HepG2 (cell line): Measurements from ENCODE around the gene RASL12. TPM values are rescaled to one million over a fixed set of nuclear protein-coding genes. Genes with fewer than 3 reads are reported as not detected.

Experiments
- BRCA1 ChIP-seq: sonication (generic); formaldehyde crosslinking; IDR thresholded peaks from 2 replicates; pipeline ENCODE4 v1.4.0; 2020; ENCODE audit warnings: missing genetic modification reagents
- CHD4 ChIP-seq: fragments of 200-600 bp; sonication (generic); IDR thresholded peaks from 2 replicates; pipeline ENCODE4 v1.7.0; 2017; ENCODE audit warnings: mild to moderate bottlenecking, low read length, borderline replicate concordance
- CSRNP2 ChIP-seq: sonication (generic); formaldehyde crosslinking; conservative IDR thresholded peaks from 2 replicates; pipeline ENCODE4 v1.8.0; 2022; ENCODE audit warnings: low read depth, missing genetic modification reagents
- HMGXB3 ChIP-seq: sonication (generic); formaldehyde crosslinking; IDR thresholded peaks from 2 replicates; pipeline ENCODE4 v1.4.0; 2020; ENCODE audit warnings: missing genetic modification reagents, borderline replicate concordance
- HOXA3 ChIP-seq: sonication (generic); formaldehyde crosslinking; IDR thresholded peaks from 2 replicates; pipeline ENCODE4 v1.5.0; 2020; ENCODE audit warnings: missing genetic modification reagents
- ISX ChIP-seq: sonication (generic); formaldehyde crosslinking; conservative IDR thresholded peaks from 2 replicates; pipeline ENCODE4 v1.5.0; 2020; ENCODE audit warnings: missing genetic modification reagents
- KLF12 ChIP-seq: sonication (generic); formaldehyde crosslinking; IDR thresholded peaks from 2 replicates; pipeline ENCODE4 v1.4.0; 2020; ENCODE audit warnings: missing genetic modification reagents, borderline replicate concordance
- PHF20 ChIP-seq: sonication (generic); formaldehyde crosslinking; IDR thresholded peaks from 2 replicates; pipeline ENCODE4 v1.5.0; 2020; ENCODE audit warnings: mild to moderate bottlenecking, missing genetic modification reagents
- PLSCR1 ChIP-seq: sonication (generic); formaldehyde crosslinking; IDR thresholded peaks from 2 replicates; pipeline ENCODE4 v1.5.0; 2020; ENCODE audit warnings: missing genetic modification reagents, mild to moderate bottlenecking, borderline replicate concordance
- RAD21 ChIP-seq: fragments of 450-650 bp; formaldehyde crosslinking; IDR thresholded peaks from 2 replicates; pipeline ENCODE4 v1.5.0; 2020; ENCODE audit warnings: mild to moderate bottlenecking
- RBM22 ChIP-seq: fragments of 200-400 bp; formaldehyde crosslinking; optimal IDR thresholded peaks from 2 replicates; pipeline ENCODE3; 2017; ENCODE audit warnings: mild to moderate bottlenecking, low read length, moderate library complexity
- RFX5 ChIP-seq: IDR thresholded peaks from 2 replicates; pipeline ENCODE4 v1.6.1; 2011; ENCODE audit warnings: low read depth, low read length, improper control_type of control experiment
- TBL1XR1 ChIP-seq: fragments of 150-350 bp; IDR thresholded peaks from 2 replicates; pipeline ENCODE4 v1.6.1; 2014; ENCODE audit warnings: borderline replicate concordance, low read length; ENCODE audit not compliant: partially characterized antibody
- TP53 ChIP-seq: sonication (generic); formaldehyde crosslinking; conservative IDR thresholded peaks from 2 replicates; pipeline ENCODE4 v1.4.0; 2020; ENCODE audit warnings: missing genetic modification reagents
- ZC3H13 ChIP-seq: sonication (generic); formaldehyde crosslinking; IDR thresholded peaks from 2 replicates; pipeline ENCODE4 v1.8.1; 2023; ENCODE audit warnings: mild to moderate bottlenecking, missing genetic modification reagents, moderate library complexity
- ZFP37 ChIP-seq: sonication (generic); formaldehyde crosslinking; IDR thresholded peaks from 2 replicates; pipeline ENCODE4 v1.4.0; 2020; ENCODE audit warnings: missing genetic modification reagents, borderline replicate concordance
- ZNF10 ChIP-seq: sonication (generic); formaldehyde crosslinking; IDR thresholded peaks from 2 replicates; pipeline ENCODE4 v1.4.0; 2020; ENCODE audit warnings: mild to moderate bottlenecking, low read depth, missing genetic modification reagents, borderline replicate concordance
- ZNF143 ChIP-seq: sonication (generic); formaldehyde crosslinking; IDR thresholded peaks from 2 replicates; pipeline ENCODE4 v1.4.0; 2020; ENCODE audit warnings: missing genetic modification reagents
- ZNF335 ChIP-seq: sonication (generic); formaldehyde crosslinking; IDR thresholded peaks from 2 replicates; pipeline ENCODE4 v1.4.0; 2020; ENCODE audit warnings: missing genetic modification reagents
- ZNF552 ChIP-seq: sonication (generic); formaldehyde crosslinking; IDR thresholded peaks from 2 replicates; pipeline ENCODE4 v1.9.0; 2022; ENCODE audit warnings: missing genetic modification reagents, mild to moderate bottlenecking, borderline replicate concordance
- ZNF800 ChIP-seq: sonication (generic); formaldehyde crosslinking; IDR thresholded peaks from 2 replicates; pipeline ENCODE4 v1.4.0; 2020; ENCODE audit warnings: missing genetic modification reagents
- polyA plus RNA-seq, 8 experiments: library from polyadenylated mRNA; depleted of rRNA in 3 of 8; stranded (reverse) in 7 of 8; unstranded in 1 of 8; fragments of >200 nt; fragmentation: Illumina TruSeq in 4 of 8; extraction: Trizol in 4 of 8; gene quantifications; 2 replicates each; pipeline versions ENCODE4 v1.2.1 to v1.2.3, GENCODE V29; 2011 to 2016; ENCODE audit warnings: low read depth in 4 of 8, missing spikeins in 1 of 8, mixed read lengths in 1 of 8; ENCODE audit not compliant: insufficient read depth in 1 of 8
- total RNA-seq, 5 experiments: library from RNA; depleted of rRNA; stranded (reverse); fragments of >200 nt; fragmentation: Illumina TruSeq; extraction: Trizol; gene quantifications; 2 replicates each; pipeline ENCODE4 v1.2.3, GENCODE V29; 2016; ENCODE audit warnings: low read depth in 1 of 5

RASL12 gene
- total and polyA plus RNA-seq, 2 of the 13 experiments (the other 11 are each of a cell fraction or from before 2014, with no cell fraction given) = 0.16 to 0.55 TPM

GRCh38 chr15:65028921-65029735 lies 38.7 kb downstream of the RASL12 start, which contains the start of gene MTFMT (continued):
- TF ChIP-seq HOXA3 (CRISPR knock-in tag) = no peak; the same call in 1 of the 2 replicates
- no peak for TF ChIP-seq RBM22
- no peak for TF ChIP-seq TP53 (CRISPR knock-in tag)
- 0 out of 2 replicates have a peak, but pooled peaks have one; percentile 48 for TF ChIP-seq KLF12 (CRISPR knock-in tag)
- no peak for TF ChIP-seq ZC3H13 (CRISPR knock-in tag)
- TF ChIP-seq RFX5 = no peak
- no peak for TF ChIP-seq ZNF10 (CRISPR knock-in tag)
- no peak for TF ChIP-seq ZNF552 (CRISPR knock-in tag)
- TF ChIP-seq ZNF143 (CRISPR knock-in tag) = no peak
- TF ChIP-seq ISX (CRISPR knock-in tag) = no peak; the same call in 1 of the 2 replicates
- no peak for TF ChIP-seq CHD4
- no peak for TF ChIP-seq ZFP37 (CRISPR knock-in tag)
- TF ChIP-seq TBL1XR1 = no peak
- no peak for TF ChIP-seq RAD21 (CRISPR knock-in tag)
- TF ChIP-seq CSRNP2 (CRISPR knock-in tag) = no peak
- TF ChIP-seq PLSCR1 (CRISPR knock-in tag) = no peak
- peak; percentile 65; the same call in 1 of the 2 replicates for TF ChIP-seq PHF20 (CRISPR knock-in tag)
- TF ChIP-seq BRCA1 (CRISPR knock-in tag) = peak; percentile 54; the same call in 1 of the 2 replicates
- TF ChIP-seq ZNF800 (CRISPR knock-in tag) = no peak
- no peak for TF ChIP-seq ZNF335 (CRISPR knock-in tag)
- no peak for TF ChIP-seq HMGXB3 (CRISPR knock-in tag)
